ENCODE data around the gene FOXC2.

GRCh38 chr16:86618431-86619238, 52.0 kb downstream of the FOXC2 start:
- TF ChIP-seq, protein P1, sequence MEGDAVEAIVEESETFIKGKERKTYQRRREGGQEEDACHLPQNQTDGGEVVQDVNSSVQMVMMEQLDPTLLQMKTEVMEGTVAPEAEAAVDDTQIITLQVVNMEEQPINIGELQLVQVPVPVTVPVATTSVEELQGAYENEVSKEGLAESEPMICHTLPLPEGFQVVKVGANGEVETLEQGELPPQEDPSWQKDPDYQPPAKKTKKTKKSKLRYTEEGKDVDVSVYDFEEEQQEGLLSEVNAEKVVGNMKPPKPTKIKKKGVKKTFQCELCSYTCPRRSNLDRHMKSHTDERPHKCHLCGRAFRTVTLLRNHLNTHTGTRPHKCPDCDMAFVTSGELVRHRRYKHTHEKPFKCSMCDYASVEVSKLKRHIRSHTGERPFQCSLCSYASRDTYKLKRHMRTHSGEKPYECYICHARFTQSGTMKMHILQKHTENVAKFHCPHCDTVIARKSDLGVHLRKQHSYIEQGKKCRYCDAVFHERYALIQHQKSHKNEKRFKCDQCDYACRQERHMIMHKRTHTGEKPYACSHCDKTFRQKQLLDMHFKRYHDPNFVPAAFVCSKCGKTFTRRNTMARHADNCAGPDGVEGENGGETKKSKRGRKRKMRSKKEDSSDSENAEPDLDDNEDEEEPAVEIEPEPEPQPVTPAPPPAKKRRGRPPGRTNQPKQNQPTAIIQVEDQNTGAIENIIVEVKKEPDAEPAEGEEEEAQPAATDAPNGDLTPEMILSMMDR (IDR thresholded peaks at IDR 0.05), result no peak
- TF ChIP-seq POLR2AphosphoS5 (IDR thresholded peaks at IDR 0.05), result no peak
- TF ChIP-seq POLR2A (IDR thresholded peaks at IDR 0.05), result no peak

Data from sigmoid colon (tissue), 4 donors.